GM23248 (cell line): Measurements from ENCODE around the gene LAMTOR1. TPM values are rescaled to one million over a fixed set of nuclear protein-coding genes. Genes with fewer than 3 reads are reported as not detected.
A peak's percentile ranks its signal among the peaks of the same experiment; 100 is the strongest.

Source experiments
- DNase-seq: peaks from one replicate; pipeline ENCODE4 v3.0.0-alpha.2; 2015
- H2AFZ ChIP-seq: fragments of 200-600 bp; sonication (generic); 2 replicates; pipeline ENCODE4 v1.6.1; 2016; ENCODE audit warnings: antibody characterized with exemption
- H3F3A ChIP-seq: fragments of 200-600 bp; sonication (generic); 2 replicates; pipeline ENCODE4 v1.6.1; 2016; ENCODE audit warnings: mild to moderate bottlenecking, antibody characterized with exemption, mixed run types; ENCODE audit not compliant: insufficient read depth
- H3K27ac ChIP-seq: fragments of 200-600 bp; sonication (generic); 2 replicates; pipeline ENCODE4 v1.5.1; 2016; ENCODE audit warnings: mild to moderate bottlenecking
- H3K27me3 ChIP-seq: fragments of 200-600 bp; sonication (generic); replicated peaks from 2 replicates; pipeline ENCODE4 v1.6.1; 2016; ENCODE audit warnings: mild to moderate bottlenecking; ENCODE audit not compliant: insufficient read depth
- H3K36me3 ChIP-seq: fragments of 200-600 bp; sonication (generic); 2 replicates; pipeline ENCODE4 v1.6.1; 2016; ENCODE audit warnings: low read depth, mild to moderate bottlenecking
- H3K4me1 ChIP-seq: fragments of 200-600 bp; sonication (generic); 2 replicates; pipeline ENCODE4 v1.6.1; 2016; ENCODE audit warnings: mild to moderate bottlenecking; ENCODE audit not compliant: insufficient read depth
- H3K4me2 ChIP-seq: fragments of 200-600 bp; sonication (generic); one replicate; pipeline ENCODE4 v1.6.1; 2016; ENCODE audit warnings: mild to moderate bottlenecking; ENCODE audit not compliant: unreplicated experiment
- H3K4me3 ChIP-seq: fragments of 200-600 bp; sonication (generic); 2 replicates; pipeline ENCODE4 v1.5.1; 2016; ENCODE audit warnings: mild to moderate bottlenecking
- H3K79me2 ChIP-seq: fragments of 200-600 bp; sonication (generic); 2 replicates; pipeline ENCODE4 v1.6.1; 2016; ENCODE audit warnings: mild to moderate bottlenecking; ENCODE audit not compliant: insufficient read depth
- H3K9ac ChIP-seq: fragments of 200-600 bp; sonication (generic); 2 replicates; pipeline ENCODE4 v1.6.1; 2016; ENCODE audit warnings: mild to moderate bottlenecking
- H3K9me2 ChIP-seq: fragments of 200-600 bp; sonication (generic); 2 replicates; pipeline ENCODE4 v1.6.1; 2016; ENCODE audit warnings: mixed run types, mild to moderate bottlenecking, moderate library complexity; ENCODE audit not compliant: insufficient read depth
- H3K9me3 ChIP-seq: fragments of 200-600 bp; sonication (generic); one replicate; pipeline ENCODE4 v1.6.1; 2017; ENCODE audit warnings: low read depth
- H4K20me1 ChIP-seq: fragments of 200-600 bp; sonication (generic); 2 replicates; pipeline ENCODE4 v1.6.0; 2016; ENCODE audit not compliant: insufficient read depth
- EZH2 ChIP-seq: fragments of 200-600 bp; sonication (generic); IDR thresholded peaks from 2 replicates; pipeline ENCODE4 v1.6.1; 2018; ENCODE audit warnings: antibody characterized with exemption, mild to moderate bottlenecking; ENCODE audit not compliant: insufficient read depth, poor library complexity, severe bottlenecking
- EZH2phosphoT487 ChIP-seq: fragments of 200-600 bp; sonication (generic); IDR thresholded peaks from 2 replicates; pipeline ENCODE4 v1.6.1; 2018; ENCODE audit warnings: antibody characterized with exemption, moderate library complexity, mild to moderate bottlenecking, low read depth; ENCODE audit not compliant: insufficient read depth
- WGBS, 2 experiments: methylation state at CpG; one replicate each; pipeline ENCODE4 v1.1.6; 2015 to 2017; ENCODE audit warnings: low lambda C conversion rate in 2 of 2, low coverage in 1 of 2; ENCODE audit errors: missing lambda C conversion rate in 2 of 2; 5-methylcytosine and 5-hydroxymethylcytosine counted together
- in situ Hi-C: fragments of 300-500 bp; cut with MboI; formaldehyde crosslinking; loops from 2 replicates; pipeline ENCODE4 v1.15.0; 2020
- polyA plus RNA-seq: library from polyadenylated mRNA; unstranded; fragments of >200 nt; fragmentation: Nextera tagmentation; extraction: Ambion mirVana; gene quantifications from 2 replicates; pipeline ENCODE4 v1.2.1, GENCODE V29; 2016
- total RNA-seq: library from RNA; depleted of rRNA; stranded (reverse); fragments of >200 nt; shearing (Covaris generic); gene quantifications from 2 replicates; pipeline ENCODE4 v1.2.3, GENCODE V29; 2014

The LAMTOR1 gene
- total and polyA plus RNA-seq, 2 experiments from 2014 or later, result 122 to 142 TPM

DNA sequence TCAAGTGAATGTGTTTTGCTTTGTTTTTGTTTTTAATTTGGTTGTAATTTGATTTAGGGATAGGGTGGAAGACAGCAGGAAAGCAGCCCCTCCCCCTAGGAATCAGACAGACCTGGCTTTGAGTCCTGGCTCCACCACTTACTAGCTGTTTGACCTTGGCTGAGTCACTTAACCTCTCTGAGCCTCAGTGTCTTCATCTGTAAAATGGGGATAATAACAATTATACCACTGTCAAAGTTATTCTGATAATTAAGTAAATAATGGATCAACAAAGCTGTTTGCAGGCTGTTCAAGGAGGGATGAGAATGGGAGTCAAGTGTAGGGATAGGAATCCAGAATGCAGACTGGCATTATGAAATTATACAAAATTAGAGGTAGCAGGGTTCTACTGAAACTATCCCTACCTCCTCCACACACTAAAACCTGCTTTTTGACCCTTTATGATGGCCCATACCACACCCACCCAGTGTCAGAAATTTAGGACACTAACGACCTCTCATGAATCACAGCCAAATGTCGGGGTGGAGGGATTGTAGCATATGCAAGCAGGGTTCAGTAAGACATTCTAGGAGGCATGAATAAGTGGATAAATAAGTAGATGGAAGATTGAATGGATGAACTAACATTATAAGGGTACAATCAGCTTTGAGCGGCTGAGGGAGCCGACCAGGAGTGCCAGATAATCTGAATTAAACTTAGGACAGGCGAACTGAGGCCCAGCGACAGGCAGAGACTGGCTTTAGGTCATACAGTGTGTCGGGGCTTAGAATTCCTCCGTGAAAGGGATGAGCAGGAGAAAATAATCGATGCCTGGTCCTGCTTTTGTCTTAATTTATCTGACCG lies 8.4 kb upstream of the LAMTOR1 start:
- Histone ChIP-seq H3K4me2 (peak overlapping the region; percentile 87), H3K9me3 (no peaks in the 10 kb centered on the region), H2AFZ (peak overlapping the region; percentile 67), H3K36me3 (no peaks in the 10 kb centered on the region), H3F3A (peaks cover 36% of the 10 kb centered on the region), H3K79me2 (no peaks in the 10 kb centered on the region), H4K20me1 (no peaks in the 10 kb centered on the region), H3K27ac (peak overlapping the region; percentile 100), H3K27me3 (no peaks in the 10 kb centered on the region), H3K9me2 (no peaks in the 10 kb centered on the region), H3K9ac (peak overlapping the region; percentile 87), H3K4me1 (peaks cover 31% of the 10 kb centered on the region), H3K4me3 (peak overlapping the region; percentile 75)
- DNase-seq, result no peak
- 1 to 2% methylated on average over 10 of the region's 10 CpGs for WGBS, 2 experiments
- in situ Hi-C loops, result no loop called here
- TF ChIP-seq EZH2phosphoT487 (no peak), EZH2 (no peak)

DNA sequence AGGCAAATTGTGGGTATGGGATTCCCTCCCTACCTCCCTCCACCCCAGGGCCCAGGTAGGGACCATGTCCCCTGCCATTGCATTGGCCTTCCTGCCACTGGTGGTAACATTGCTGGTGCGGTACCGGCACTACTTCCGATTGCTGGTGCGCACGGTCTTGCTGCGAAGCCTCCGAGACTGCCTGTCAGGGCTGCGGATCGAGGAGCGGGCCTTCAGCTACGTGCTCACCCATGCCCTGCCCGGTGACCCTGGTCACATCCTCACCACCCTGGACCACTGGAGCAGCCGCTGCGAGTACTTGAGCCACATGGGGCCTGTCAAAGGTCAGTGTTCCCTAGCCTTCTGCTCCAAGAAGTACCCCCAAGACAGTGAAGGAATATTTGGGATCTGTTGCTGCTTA lies 2.8 kb upstream of the LAMTOR1 start, which contains the start of gene TOMT:
TOMT (plus strand) TSS at position 37 of the 400 bp plus-strand sequence; CDS start at position 65, 28 bp downstream.
- Histone ChIP-seq H3K4me3 (no peak within 1 kb of the TSS), H2AFZ (no peak within 1 kb of the TSS), H3K79me2 (peaks cover 21% of the 10 kb centered on the region), H3K27me3 (no peaks in the 10 kb centered on the region), H3K9me2 (no peaks in the 10 kb centered on the region), H3K4me1 (peaks cover 17% of the 10 kb centered on the region), H3K36me3 (no peaks in the 10 kb centered on the region), H3K9ac (no peak within 1 kb of the TSS), H4K20me1 (no peaks in the 10 kb centered on the region), H3K9me3 (no peaks in the 10 kb centered on the region), H3K27ac (no peak within 1 kb of the TSS), H3K4me2 (no peak within 1 kb of the TSS), H3F3A (peaks cover 14% of the 10 kb centered on the region)
- 93 to 96% methylated on average over 14 of the region's 14 CpGs for WGBS, 2 experiments
- TF ChIP-seq EZH2 (no peak), EZH2phosphoT487 (no peak)
- in situ Hi-C loops, result no loop called here
- DNase-seq, result no peak

DNA sequence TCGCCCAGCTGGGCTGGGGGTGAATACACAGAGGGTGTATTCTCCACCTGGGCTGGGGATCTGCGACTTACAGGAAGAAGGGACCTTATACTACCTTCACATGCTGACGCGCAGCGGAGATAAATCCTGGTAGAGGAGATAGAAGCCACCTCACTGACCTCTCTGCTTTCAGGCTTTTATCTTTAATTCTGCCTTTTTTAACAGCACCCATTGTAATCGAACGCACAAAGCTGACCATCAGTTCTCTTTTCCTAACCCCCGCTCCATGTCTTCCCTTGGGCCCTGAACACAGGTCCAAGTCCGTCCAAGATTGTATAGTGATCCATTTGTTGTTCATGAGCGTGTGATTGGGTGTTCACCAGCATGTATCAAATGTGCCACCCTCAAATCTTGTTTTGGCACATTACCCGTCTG lies 664 bp upstream of the LAMTOR1 start:
- H3K9me3 ChIP-seq, result no peaks in the 10 kb centered on the region
- no peak for DNase-seq
- peak overlapping the region; percentile 75 for H2AFZ ChIP-seq
- in situ Hi-C loops, result no loop called here
- peak overlapping the region; percentile 72 for H3K27ac ChIP-seq
- H3K4me1 ChIP-seq, result peaks cover 21% of the 10 kb centered on the region
- no peaks in the 10 kb centered on the region for H3K36me3 ChIP-seq
- H3K4me2 ChIP-seq, result peak overlapping the region; percentile 48
- peak overlapping the region; percentile 54 for H3K9ac ChIP-seq
- TF ChIP-seq EZH2phosphoT487 (no peak), EZH2 (no peak)
- no peaks in the 10 kb centered on the region for H3K9me2 ChIP-seq
- H3F3A ChIP-seq, result peaks cover 11% of the 10 kb centered on the region
- H3K27me3 ChIP-seq, result no peaks in the 10 kb centered on the region
- H4K20me1 ChIP-seq, result no peaks in the 10 kb centered on the region
- peaks cover 42% of the 10 kb centered on the region for H3K79me2 ChIP-seq
- 82 to 83% methylated on average over 11 of the region's 11 CpGs for WGBS, 2 experiments
- peak overlapping the region; percentile 52 for H3K4me3 ChIP-seq

DNA sequence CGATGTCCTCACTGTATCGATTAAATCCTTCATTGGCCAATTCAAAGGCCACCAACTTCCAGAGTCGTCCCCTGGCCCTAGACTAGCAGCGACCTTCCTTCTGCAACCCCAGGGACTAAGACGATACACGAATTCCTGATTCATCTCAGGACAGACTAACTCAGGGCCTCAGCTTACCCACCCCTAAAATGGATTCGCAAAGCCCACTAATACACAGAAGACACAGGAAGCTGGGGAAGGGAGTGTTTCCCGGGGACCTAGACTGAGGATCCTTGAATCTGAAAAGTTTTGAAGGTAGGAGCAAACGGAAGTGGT lies 509 bp downstream of the LAMTOR1 start:
- peaks cover 44% of the 10 kb centered on the region for H3K79me2 ChIP-seq
- peak overlapping the region; percentile 94 for H3K9ac ChIP-seq
- H3K36me3 ChIP-seq, result peaks cover 6% of the 10 kb centered on the region; the same call in 1 of the 2 replicates
- peak overlapping the region; percentile 84 for H3K27ac ChIP-seq
- peak overlapping the region; percentile 94 for H3K4me2 ChIP-seq
- peaks cover 21% of the 10 kb centered on the region for H3K4me1 ChIP-seq
- H4K20me1 ChIP-seq, result no peaks in the 10 kb centered on the region
- no peaks in the 10 kb centered on the region for H3K9me2 ChIP-seq
- no peaks in the 10 kb centered on the region for H3K27me3 ChIP-seq
- whole genome bisulfite sequencing, 2 experiments, result 1% methylated on average over 9 of the region's 9 CpGs
- H3K9me3 ChIP-seq, result no peaks in the 10 kb centered on the region
- TF ChIP-seq EZH2phosphoT487, result no peak
- no peak for TF ChIP-seq EZH2
- H2AFZ ChIP-seq, result peak overlapping the region; percentile 59
- peak overlapping the region; percentile 97 for H3K4me3 ChIP-seq
- no peak for DNase-seq
- H3F3A ChIP-seq, result peaks cover 11% of the 10 kb centered on the region
- in situ Hi-C loops, result no loop called here
